Right cardiac atrium (tissue), 5 donors: ENCODE measurements around the gene CA4. TPM values are rescaled to one million over a fixed set of nuclear protein-coding genes. Genes with fewer than 3 reads are reported as not detected.
"Not testable (repeated sequence)": the region's sequence is repeated elsewhere in the genome, so short reads cannot be mapped to it uniquely, and the experiment has no call there.

Experiments
- ATAC-seq, 2 donors: fragments of 200-7000 bp; cut with Tn5 transposase; one replicate each; pipeline versions ENCODE4 v1.8.0 to v1.9.1; 2020; ENCODE audit warnings: moderate library complexity in 2 of 2, mild to moderate bottlenecking in 1 of 2
- DNase-seq, 3 donors: peaks; one replicate each; pipeline ENCODE4 v3.0.0-alpha.2; 2020
- H3K27ac ChIP-seq: one replicate; pipeline ENCODE4 v1.5.1; 2013; ENCODE audit warnings: mild to moderate bottlenecking, low read length, control low read depth, moderate library complexity
- H3K27me3 ChIP-seq: one replicate; pipeline ENCODE4 v1.6.1; 2013; ENCODE audit not compliant: control insufficient read depth, insufficient read depth
- H3K4me1 ChIP-seq: one replicate; pipeline ENCODE4 v1.6.1; 2013; ENCODE audit warnings: low read length; ENCODE audit not compliant: control insufficient read depth, insufficient read depth
- H3K4me3 ChIP-seq: one replicate; pipeline ENCODE4 v1.5.1; 2013; ENCODE audit warnings: low read length, control low read depth
- H3K9me3 ChIP-seq: one replicate; pipeline ENCODE4 v1.6.1; 2013; ENCODE audit warnings: low read length; ENCODE audit not compliant: control insufficient read depth
- WGBS: extraction: QIAGEN DNeasy Blood & Tissue Kit; methylation state at CpG from one replicate; pipeline ENCODE4 v1.1.7; 2013; 5-methylcytosine and 5-hydroxymethylcytosine counted together
- intact Hi-C, 4 donors: fragments of 100-400 bp; cut with DNase I; formaldehyde crosslinking; loops; one replicate each; pipeline versions ENCODE4 v1.11.0 to v1.14.0; 2022 to 2023
- long read RNA-seq, 4 donors: library from polyadenylated mRNA; unstranded; transcript quantifications; one replicate each; pipeline ENCODE4 v2.0.0, GENCODE V29; 2020 to 2021
- polyA plus RNA-seq: library from polyadenylated mRNA; stranded (reverse); fragments of 200-250 nt; gene quantifications from one replicate; pipeline ENCODE4 v1.2.3, GENCODE V29; 2013
- total RNA-seq, 4 donors: library from RNA; stranded (reverse); fragmentation: NEBNext Ultra II Directional; extraction: Animal tissue kit (Norgen Biotek cat#: 25700); gene quantifications; one replicate each; pipeline ENCODE4 v1.2.1, GENCODE V29; 2021
- donor health status: healthy with polysubstance abuse.
- donor health status: DM: no; HTN: yes; CAD: no.
- donor health status: DM: no; HTN: no; CAD: no.
- donor health status: DM: no; HTN: yes; CAD: no; lungs with severe emphysema.
- donor health status: DM: yes; HTN: yes; CAD: no.

The CA4 gene
- total RNA-seq (10 to 100 TPM in 1 of 4 donors, 1 to 10 TPM in 3; 2.3 to 11.3 (median 4.3) TPM), polyA plus RNA-seq (17.6 TPM)
- long read RNA-seq, donor 1, transcript CA4-201 (8 exons, 1,154 nt): major isoform, 6 of 7 reads
- long read RNA-seq, donor 1, partial matches to known transcripts: 0 of 7 reads
- long read RNA-seq, donor 1, other reads (novel, unspliced or antisense): 1 of 7 reads
- long read RNA-seq, donor 2, partial matches to known transcripts: 1 of 1 reads
- long read RNA-seq, donor 2, other reads (novel, unspliced or antisense): 0 of 1 reads
- long read RNA-seq, donor 3, partial matches to known transcripts: 2 of 8 reads
- long read RNA-seq, donor 3, other reads (novel, unspliced or antisense): 3 of 8 reads
- long read RNA-seq, donor 4, partial matches to known transcripts: 0 of 5 reads
- long read RNA-seq, donor 4, other reads (novel, unspliced or antisense): 1 of 5 reads

DNA sequence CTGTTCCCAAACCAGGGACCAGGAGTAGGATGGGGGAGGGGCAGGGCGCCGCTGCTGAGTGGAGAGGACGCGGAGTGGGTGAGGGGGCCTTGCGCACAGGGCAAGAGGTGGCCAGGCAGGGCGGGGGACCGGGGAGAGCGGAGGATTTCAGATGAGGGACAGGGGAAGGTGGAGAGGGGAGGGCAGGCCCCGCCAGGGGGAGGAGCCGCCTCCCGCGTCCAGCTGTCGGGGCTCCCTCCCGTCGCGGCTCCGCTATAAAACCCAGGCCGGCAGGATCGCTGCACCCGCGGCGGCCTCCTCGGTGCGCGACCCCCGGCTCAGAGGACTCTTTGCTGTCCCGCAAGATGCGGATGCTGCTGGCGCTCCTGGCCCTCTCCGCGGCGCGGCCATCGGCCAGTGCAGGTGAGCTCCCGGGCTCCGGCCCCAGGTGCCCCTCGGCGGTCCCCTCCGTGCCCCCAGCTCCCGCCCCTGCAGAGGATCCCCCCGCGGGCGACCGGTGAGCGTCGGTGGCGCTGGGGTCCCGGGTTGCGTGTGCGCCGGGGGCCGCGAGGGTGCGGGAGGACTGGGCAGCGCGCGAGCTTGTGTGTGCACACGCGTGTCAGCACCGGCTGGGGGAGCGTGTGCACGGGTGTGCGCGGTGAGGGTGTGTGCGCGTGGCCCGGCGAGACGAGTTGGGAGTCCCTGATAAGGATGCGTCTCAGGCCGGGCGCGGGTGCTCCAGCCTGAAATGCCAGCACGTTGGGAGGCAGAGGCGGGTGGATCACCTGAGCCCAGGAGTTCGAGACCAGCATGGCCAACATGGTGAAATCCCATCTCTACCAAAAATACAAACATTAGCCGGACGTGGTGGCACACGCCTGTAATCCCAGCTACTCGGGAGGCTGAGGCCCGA lies at the start of gene CA4:
TSS of gene CA4 (plus strand) at position 283 of the 892 bp plus-strand sequence. CDS start at position 345, 62 bp downstream.
- H3K4me1 ChIP-seq: no peaks in the 10 kb centered on the region
- H3K9me3 ChIP-seq: no peaks in the 10 kb centered on the region
- WGBS: 3% methylated on average over 81 of the region's 81 CpGs
- peak in 2 of 3 donors; percentile 64 to 71 for DNase-seq
- H3K27ac ChIP-seq: no peak within 1 kb of the TSS
- H3K4me3 ChIP-seq: peak within 1 kb of the TSS; percentile 36
- ATAC-seq: peak in 1 of 2 donors; percentile 15
- intact Hi-C loops: loop anchor here in 2 of 4 donors (10.0 kb wide), 1 partner anchor 285 kb away; no protein-coding TSS in a partner anchor
- H3K27me3 ChIP-seq: no peaks in the 10 kb centered on the region

DNA sequence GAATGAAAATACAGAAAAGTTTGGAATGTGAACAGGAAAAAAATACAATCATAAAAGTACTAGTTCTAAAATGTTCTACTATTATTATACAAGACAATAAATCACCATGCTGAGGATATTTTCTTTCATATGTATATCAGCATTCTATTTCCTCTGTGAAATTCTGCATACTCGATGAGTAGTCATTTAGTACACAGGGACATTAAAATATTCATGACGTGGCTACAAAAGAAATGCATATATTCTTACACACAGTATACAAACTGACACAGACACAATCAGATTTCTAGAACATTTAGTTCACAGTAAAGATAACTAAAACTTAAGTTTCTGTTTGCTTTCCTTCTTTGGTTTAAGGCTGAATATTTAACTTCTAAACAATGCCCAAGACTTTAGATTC lies 49.2 kb upstream of the CA4 start:
- WGBS: 50% methylated on average over 1 of the region's 2 CpGs
- H3K27ac ChIP-seq, H3K4me1 ChIP-seq, ATAC-seq, DNase-seq, H3K9me3 ChIP-seq, H3K4me3 ChIP-seq, H3K27me3 ChIP-seq: not testable (repeated sequence)
- intact Hi-C loops: loop anchor here in 1 of 4 donors (10.0 kb wide), 1 partner anchor 334 kb away; no protein-coding TSS in a partner anchor

DNA sequence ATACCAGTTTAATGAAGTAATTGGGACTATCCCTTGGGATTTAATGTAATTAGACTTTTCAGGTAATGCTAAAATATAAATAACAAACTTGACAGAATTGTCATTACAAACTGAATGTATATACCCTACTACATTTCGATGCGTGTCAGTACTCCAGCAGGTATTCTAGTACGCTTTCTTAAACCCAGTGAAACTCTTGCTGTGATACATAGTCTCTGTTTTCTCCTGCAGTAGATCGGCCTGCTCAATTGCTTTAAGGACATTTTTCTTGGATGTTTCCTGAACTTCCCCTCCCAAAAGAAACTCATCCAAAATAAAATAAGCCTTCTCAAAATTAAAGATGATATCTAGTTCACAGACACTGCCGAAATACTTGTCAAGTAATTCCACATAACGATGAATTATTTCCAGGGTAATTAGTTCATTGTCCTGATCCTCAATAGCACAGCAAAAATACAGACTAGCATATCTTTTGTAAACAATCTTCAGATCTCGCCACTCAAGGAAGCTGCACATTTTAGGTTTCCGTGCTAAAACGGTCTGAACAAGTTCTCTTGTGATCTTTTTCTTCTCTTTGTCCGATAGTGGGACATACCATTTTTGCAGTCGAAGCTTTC lies 47.6 kb upstream of the CA4 start:
- peak overlapping the region; percentile 40 for H3K4me3 ChIP-seq
- not testable (repeated sequence) for DNase-seq, ATAC-seq, H3K27me3 ChIP-seq, H3K9me3 ChIP-seq, H3K27ac ChIP-seq, H3K4me1 ChIP-seq
- 35% methylated on average over 11 of the region's 11 CpGs for WGBS
- intact Hi-C loops: loop anchor here in 1 of 4 donors (10.0 kb wide), 1 partner anchor 333 kb away; no protein-coding TSS in a partner anchor

DNA sequence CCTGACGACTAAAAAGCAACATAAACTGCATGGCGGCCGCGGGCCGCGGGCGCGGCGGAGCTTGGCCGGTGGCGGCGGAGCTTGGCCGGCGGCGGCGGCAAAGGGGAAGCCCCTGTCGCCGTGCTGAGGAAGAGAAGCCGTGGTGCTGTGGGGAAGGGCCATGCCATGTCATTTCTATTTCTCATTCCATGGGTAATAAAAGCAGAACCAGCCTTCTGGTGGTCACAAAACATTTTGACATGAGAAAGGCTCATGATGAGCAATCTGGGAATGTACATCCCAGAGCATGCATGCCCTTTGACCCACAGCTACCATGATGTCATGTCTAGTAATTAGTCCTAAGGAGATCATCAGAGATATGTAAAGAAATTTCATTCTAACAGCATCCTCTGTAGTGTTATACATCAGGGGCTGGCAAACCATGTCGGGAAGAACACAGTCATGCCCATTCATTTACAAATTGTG lies 47.1 kb upstream of the CA4 start:
- no peak overlapping the region for H3K27ac ChIP-seq
- H3K4me3 ChIP-seq: peak overlapping the region; percentile 40
- WGBS: 9% methylated on average over 20 of the region's 20 CpGs
- peak in 2 of 3 donors; percentile 69 for DNase-seq
- intact Hi-C loops: loop anchor here in 1 of 4 donors (10.0 kb wide), 1 partner anchor 332 kb away; no protein-coding TSS in a partner anchor
- no peaks in the 10 kb centered on the region for H3K9me3 ChIP-seq
- ATAC-seq: peak; percentile 64 to 82
- H3K27me3 ChIP-seq: no peaks in the 10 kb centered on the region
- peaks cover 2% of the 10 kb centered on the region for H3K4me1 ChIP-seq

DNA sequence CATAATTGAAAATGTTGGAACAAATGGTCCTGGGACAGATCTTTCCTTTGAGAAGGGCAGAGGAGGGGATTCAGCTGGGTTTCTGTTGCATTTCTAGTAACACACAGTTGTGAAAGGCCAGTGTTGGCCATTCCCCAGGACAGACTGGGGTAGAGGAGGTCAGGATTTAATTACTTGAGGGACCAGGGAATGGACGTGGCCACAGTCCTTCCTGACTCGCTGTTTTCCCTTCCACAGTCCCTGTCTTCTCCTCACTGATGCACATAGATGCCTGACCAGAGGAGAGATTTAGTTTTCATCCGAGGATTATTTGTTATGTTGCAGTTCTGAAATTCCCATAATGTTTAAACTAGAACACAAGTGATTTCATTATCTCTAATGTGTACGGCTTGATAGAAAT lies 45.8 kb upstream of the CA4 start:
- Histone ChIP-seq H3K27ac (no peak overlapping the region), H3K9me3 (no peaks in the 10 kb centered on the region), H3K4me1 (peaks cover 2% of the 10 kb centered on the region), H3K27me3 (no peaks in the 10 kb centered on the region), H3K4me3 (no peak overlapping the region)
- WGBS: 91% methylated on average over 4 of the region's 4 CpGs
- DNase-seq: no peak
- intact Hi-C loops: loop anchor here in 1 of 4 donors (10.0 kb wide), 1 partner anchor 331 kb away; no protein-coding TSS in a partner anchor
- no peak for ATAC-seq

DNA sequence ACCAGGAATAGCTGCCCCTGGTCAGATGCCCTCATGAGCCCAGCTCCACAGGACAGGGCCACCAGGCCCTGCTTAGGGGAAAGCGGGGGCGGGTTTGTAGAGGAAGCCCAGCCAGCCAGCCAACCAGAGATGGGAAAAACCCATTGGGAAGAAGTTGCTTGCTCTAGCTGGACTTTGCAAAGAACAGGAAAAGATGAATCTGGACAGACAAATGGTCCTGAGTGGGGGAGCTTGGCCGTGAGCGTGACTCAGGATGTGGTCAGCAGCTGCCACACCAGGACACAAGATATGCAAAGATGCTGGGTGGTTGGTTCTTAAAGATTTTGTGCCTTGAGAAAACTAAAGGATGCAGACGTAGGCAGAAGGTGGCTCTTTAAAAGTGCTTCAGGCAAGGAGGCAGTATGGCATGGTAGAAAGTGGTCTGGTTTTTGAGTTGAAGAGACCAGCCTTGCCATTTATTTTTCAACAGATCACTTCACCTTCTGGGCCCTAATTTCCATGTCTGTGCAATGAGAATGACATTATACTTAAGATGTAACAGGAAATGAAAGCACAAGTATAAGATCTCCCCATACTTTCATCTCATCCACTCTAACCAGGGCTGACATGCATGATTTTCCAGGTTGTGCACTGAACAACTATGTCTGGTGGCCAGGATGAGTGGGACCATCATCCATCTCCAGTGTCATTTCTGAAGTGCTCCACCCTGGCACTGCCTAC lies 43.3 kb upstream of the CA4 start:
- Histone ChIP-seq H3K4me3 (no peak overlapping the region), H3K9me3 (no peaks in the 10 kb centered on the region), H3K27ac (no peak overlapping the region), H3K27me3 (no peaks in the 10 kb centered on the region), H3K4me1 (peaks cover 2% of the 10 kb centered on the region)
- ATAC-seq (no peak), DNase-seq (no peak)
- intact Hi-C loops: loop anchor here in 1 of 4 donors (10.0 kb wide), 1 partner anchor 328 kb away; no protein-coding TSS in a partner anchor
- WGBS: 78% methylated on average over 5 of the region's 5 CpGs

DNA sequence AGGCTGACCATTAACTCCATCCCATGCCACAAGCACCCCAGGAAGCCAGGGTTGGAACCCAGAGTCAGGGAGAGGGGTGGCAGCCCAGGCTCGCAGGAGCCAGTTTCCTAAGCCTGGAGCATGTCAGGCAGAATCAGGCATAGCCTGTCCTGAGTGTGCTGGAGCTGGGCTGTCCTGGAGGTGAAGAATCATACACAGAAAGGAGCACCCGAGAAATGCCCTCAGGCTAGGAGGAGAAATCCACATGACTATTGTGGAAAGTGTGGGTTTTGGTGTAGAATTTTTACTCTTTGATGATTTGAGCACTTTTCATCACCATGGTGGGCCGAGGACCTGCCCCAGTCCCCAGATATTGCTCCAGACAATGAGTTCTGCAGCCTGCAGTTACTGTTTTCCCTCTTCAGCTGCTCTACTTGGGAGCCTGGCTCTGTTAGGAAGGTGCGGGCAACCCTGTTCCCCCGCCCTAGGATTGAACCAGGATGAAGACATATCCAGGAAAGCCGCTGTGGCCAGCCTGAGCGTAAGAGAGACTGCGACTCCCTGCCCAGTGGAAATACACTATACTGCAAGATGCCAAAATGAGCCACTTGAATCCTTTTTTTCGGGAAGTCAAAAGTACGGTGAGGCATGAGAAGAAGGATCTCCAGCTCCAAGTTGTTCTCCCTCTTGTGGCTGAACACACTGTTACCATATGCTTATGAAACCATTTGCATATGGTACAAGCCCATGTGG lies 42.1 kb upstream of the CA4 start:
- no peaks in the 10 kb centered on the region for H3K9me3 ChIP-seq
- no peak overlapping the region for H3K4me3 ChIP-seq
- H3K27me3 ChIP-seq: no peaks in the 10 kb centered on the region
- DNase-seq (no peak), ATAC-seq (no peak)
- H3K27ac ChIP-seq: no peak overlapping the region
- peaks cover 2% of the 10 kb centered on the region for H3K4me1 ChIP-seq
- WGBS: 80% methylated on average over 10 of the region's 10 CpGs
- intact Hi-C loops: loop anchor here in 1 of 4 donors (10.0 kb wide), 1 partner anchor 327 kb away; no protein-coding TSS in a partner anchor

DNA sequence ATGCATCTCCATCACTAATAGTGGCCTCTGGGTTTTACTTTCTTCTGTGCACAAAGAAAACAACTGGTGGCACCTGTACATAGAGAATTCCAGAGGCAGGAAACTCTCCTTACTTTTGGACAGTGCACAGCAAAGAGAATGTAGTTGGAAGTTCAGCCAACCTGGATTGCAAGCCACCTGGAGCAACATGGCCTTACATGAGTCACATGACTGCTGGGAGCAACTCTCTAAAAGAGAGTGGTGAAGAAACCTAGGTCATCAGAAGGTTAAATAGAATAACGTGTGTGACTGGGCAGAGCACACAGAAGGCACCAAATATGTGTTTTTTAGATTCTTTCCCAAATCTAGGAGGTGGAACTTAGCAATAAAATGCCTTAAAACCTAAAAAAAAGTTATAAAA lies 41.5 kb upstream of the CA4 start:
- 62% methylated on average over 1 of the region's 1 CpG for WGBS
- not testable (repeated sequence) for DNase-seq, H3K9me3 ChIP-seq, H3K27me3 ChIP-seq, H3K27ac ChIP-seq, ATAC-seq, H3K4me1 ChIP-seq, H3K4me3 ChIP-seq
- intact Hi-C loops: loop anchor here in 1 of 4 donors (10.0 kb wide), 1 partner anchor 326 kb away; no protein-coding TSS in a partner anchor

DNA sequence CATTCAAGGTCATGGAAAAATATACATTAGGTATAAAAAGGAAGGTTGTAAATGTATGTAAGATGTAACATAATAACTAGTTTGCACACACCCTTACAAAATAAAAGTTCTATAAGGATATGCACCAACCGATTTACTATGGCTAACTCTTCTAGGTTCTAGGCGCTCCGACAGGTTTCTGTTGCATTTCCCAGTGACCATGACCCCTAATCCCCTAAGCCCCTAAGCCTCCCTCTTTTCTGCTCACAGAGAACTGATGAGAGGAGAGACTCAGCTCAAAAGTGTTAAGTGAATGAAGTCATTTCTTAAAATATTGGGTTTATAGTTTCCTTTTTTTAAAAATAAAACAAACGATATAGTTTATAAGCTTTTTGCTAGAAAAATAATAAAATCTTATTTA lies 41.1 kb upstream of the CA4 start:
- WGBS: 88% methylated on average over 4 of the region's 4 CpGs
- no peaks in the 10 kb centered on the region for H3K9me3 ChIP-seq
- peaks cover 2% of the 10 kb centered on the region for H3K4me1 ChIP-seq
- intact Hi-C loops: loop anchor here in 1 of 4 donors (10.0 kb wide), 1 partner anchor 326 kb away; no protein-coding TSS in a partner anchor
- no peak overlapping the region for H3K4me3 ChIP-seq
- H3K27me3 ChIP-seq: no peaks in the 10 kb centered on the region
- DNase-seq (no peak), ATAC-seq (no peak)
- H3K27ac ChIP-seq: no peak overlapping the region
